ENCODE data around the gene MEF2A.

DNA sequence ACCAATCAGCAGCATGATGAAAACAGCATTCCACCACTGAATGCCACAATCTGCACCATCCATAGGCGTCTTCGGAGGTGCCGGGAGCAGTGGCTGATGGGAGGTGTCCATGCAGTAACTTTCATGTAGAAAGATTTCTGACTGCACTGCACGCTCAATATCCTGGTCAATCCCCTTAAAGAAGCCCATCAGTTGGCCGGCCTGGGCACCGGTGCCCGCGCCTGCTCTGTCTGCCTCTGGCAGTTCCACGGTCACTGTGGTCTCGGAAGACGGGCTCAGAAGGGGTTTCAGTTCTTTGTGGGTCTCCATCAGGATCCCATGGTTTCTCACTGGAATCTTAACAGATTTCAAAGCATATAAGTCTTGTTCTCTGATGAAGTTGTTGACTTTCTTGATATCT is 163.5 kb downstream of the MEF2A start:
- no peak for TF ChIP-seq EZH2 (IDR thresholded peaks at IDR 0.05; ENCODE audit: borderline replicate concordance, low read length)
- TF ChIP-seq, protein P1, sequence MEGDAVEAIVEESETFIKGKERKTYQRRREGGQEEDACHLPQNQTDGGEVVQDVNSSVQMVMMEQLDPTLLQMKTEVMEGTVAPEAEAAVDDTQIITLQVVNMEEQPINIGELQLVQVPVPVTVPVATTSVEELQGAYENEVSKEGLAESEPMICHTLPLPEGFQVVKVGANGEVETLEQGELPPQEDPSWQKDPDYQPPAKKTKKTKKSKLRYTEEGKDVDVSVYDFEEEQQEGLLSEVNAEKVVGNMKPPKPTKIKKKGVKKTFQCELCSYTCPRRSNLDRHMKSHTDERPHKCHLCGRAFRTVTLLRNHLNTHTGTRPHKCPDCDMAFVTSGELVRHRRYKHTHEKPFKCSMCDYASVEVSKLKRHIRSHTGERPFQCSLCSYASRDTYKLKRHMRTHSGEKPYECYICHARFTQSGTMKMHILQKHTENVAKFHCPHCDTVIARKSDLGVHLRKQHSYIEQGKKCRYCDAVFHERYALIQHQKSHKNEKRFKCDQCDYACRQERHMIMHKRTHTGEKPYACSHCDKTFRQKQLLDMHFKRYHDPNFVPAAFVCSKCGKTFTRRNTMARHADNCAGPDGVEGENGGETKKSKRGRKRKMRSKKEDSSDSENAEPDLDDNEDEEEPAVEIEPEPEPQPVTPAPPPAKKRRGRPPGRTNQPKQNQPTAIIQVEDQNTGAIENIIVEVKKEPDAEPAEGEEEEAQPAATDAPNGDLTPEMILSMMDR (conservative IDR thresholded peaks at IDR 0.05 in 1 of 2, IDR thresholded peaks at IDR 0.05 in 1 of 2; ENCODE audit: extremely low read depth in 1 of 2, insufficient read depth in 1 of 2, low read depth in 1 of 2, low read length in 2 of 2): no peak

Measured in mammary epithelial cell (primary cell).